Measurements from ENCODE around the gene S100A12. TPM values are rescaled to one million over a fixed set of nuclear protein-coding genes. Genes with fewer than 3 reads are reported as not detected.

S100A12 gene
- total RNA-seq, 4 donors from 2014 or later = 2.6 to 3.2 TPM; not detected in 2

DNA sequence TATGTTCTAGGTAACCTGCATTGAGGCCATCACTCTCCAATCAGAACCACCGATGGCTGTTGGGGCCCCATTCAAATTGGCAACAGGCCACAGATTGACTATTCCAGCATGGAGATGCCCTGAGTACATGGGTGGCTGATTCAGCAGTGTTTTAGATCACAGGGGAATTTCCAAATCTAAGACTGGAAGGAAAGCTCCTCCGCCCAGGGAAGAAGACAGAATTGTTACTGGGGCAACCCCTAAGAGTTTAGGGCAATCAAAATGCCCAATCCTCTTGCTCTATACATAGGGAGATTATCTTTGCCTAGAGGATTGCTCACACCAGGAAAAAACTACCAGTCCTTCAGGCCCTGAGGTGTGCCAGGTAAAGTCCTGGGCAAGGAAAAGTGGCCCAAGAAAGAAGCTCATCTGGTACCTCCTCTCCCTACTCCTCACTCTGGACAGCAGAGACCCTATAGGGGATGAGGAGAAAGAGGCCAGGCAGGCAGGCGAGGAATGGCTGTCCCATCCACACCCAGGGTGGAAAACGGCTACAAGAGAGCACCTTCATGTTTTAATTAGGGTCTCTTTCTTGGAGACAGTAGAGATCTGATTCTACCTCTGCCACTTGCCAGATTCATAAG, 9.6 kb upstream of the S100A12 start:
- Histone ChIP-seq H3K36me3 (no peaks in the 10 kb centered on the region), H3K9me3 (no peaks in the 10 kb centered on the region), H3K27me3 (no peaks in the 10 kb centered on the region), H3K4me3 (no peak overlapping the region), H3K27ac (no peak overlapping the region), H3K4me1 (no peaks in the 10 kb centered on the region)
- no peak for DNase-seq
- intact Hi-C loops (cut with DNase I; ENCODE audit: low total_unique reads) = no loop called here
- no peak for TF ChIP-seq POLR2A (IDR thresholded peaks at IDR 0.05)
- TF ChIP-seq, protein P1, sequence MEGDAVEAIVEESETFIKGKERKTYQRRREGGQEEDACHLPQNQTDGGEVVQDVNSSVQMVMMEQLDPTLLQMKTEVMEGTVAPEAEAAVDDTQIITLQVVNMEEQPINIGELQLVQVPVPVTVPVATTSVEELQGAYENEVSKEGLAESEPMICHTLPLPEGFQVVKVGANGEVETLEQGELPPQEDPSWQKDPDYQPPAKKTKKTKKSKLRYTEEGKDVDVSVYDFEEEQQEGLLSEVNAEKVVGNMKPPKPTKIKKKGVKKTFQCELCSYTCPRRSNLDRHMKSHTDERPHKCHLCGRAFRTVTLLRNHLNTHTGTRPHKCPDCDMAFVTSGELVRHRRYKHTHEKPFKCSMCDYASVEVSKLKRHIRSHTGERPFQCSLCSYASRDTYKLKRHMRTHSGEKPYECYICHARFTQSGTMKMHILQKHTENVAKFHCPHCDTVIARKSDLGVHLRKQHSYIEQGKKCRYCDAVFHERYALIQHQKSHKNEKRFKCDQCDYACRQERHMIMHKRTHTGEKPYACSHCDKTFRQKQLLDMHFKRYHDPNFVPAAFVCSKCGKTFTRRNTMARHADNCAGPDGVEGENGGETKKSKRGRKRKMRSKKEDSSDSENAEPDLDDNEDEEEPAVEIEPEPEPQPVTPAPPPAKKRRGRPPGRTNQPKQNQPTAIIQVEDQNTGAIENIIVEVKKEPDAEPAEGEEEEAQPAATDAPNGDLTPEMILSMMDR (IDR thresholded peaks at IDR 0.05) = no peak

DNA sequence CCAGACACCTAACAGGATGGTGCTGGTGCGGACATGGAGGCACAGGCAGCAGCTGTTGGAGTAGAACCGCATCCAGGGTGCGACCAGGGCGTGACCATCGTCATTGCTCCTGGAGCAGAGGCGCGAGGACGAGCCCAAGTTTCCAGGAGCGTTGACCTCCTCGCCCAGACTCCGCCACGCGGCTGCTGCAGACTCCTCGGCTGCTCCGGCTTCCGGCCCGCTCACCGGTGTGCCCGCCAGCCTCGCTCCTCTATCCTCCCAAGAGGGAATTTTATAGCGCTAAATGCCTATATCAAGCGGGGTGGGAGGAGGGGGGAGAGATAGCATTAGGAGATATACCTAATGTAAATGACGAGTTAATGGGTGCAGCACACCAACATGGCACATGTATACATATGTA, 5.3 kb upstream of the S100A12 start:
- TF ChIP-seq POLR2A (IDR thresholded peaks at IDR 0.05) = no peak
- TF ChIP-seq, protein P1 (IDR thresholded peaks at IDR 0.05) = no peak
- H3K27me3 ChIP-seq = no peaks in the 10 kb centered on the region
- no peaks in the 10 kb centered on the region for H3K9me3 ChIP-seq
- no peak overlapping the region for H3K27ac ChIP-seq
- H3K4me1 ChIP-seq = no peaks in the 10 kb centered on the region
- no peak for DNase-seq
- no peak overlapping the region for H3K4me3 ChIP-seq
- intact Hi-C loops (cut with DNase I; ENCODE audit: low total_unique reads) = no loop called here
- H3K36me3 ChIP-seq = no peaks in the 10 kb centered on the region

DNA sequence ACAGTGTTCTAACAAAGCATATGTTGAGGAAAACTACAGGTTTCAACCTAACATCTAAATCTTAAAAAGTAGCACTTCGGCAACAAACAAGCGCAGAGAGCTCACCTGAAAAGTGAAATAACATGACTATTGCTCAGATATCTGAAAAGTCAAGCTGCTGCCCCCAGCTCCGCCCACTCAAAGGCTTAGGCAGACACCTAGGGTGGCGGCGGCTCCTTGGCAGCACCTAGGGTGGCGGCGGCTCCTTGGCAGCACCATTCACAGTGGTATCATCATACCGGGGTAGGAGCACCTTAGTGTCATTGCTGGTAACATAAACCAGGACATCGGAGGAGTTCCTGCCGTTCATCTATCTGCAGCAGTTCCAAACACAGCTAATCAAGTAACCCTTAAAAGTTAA, 4.2 kb upstream of the S100A12 start:
- H3K4me1 ChIP-seq = no peaks in the 10 kb centered on the region
- TF ChIP-seq POLR2A (IDR thresholded peaks at IDR 0.05) = no peak
- TF ChIP-seq, protein P1 (IDR thresholded peaks at IDR 0.05) = no peak
- no peaks in the 10 kb centered on the region for H3K27me3 ChIP-seq
- no peak overlapping the region for H3K27ac ChIP-seq
- no peaks in the 10 kb centered on the region for H3K36me3 ChIP-seq
- intact Hi-C loops (cut with DNase I; ENCODE audit: low total_unique reads) = no loop called here
- DNase-seq = no peak
- H3K9me3 ChIP-seq = no peaks in the 10 kb centered on the region
- no peak overlapping the region for H3K4me3 ChIP-seq

DNA sequence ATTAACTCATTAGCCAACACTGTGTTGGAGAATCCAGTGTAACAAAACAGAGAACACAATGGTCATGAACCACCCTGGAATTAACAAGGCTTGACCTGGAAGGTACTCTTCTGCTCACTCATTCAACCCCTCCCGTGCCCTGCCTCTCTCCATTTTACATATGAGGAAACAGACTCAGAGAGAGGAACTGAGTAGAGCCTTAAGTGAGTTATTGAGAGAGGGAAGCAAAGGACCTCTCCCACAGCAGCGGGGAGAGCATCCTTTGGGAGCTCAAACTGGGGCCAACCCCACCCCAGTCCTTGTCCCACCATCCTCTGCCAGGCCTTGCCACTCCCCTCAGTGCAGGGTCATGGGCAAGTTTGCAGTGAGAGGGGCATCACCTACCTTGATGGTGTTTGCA, 1.4 kb downstream of the S100A12 start:
- TF ChIP-seq POLR2A (IDR thresholded peaks at IDR 0.05) = no peak
- TF ChIP-seq, protein P1 (IDR thresholded peaks at IDR 0.05) = no peak
- H3K27ac ChIP-seq = no peak overlapping the region
- intact Hi-C loops (cut with DNase I; ENCODE audit: low total_unique reads) = no loop called here

DNA sequence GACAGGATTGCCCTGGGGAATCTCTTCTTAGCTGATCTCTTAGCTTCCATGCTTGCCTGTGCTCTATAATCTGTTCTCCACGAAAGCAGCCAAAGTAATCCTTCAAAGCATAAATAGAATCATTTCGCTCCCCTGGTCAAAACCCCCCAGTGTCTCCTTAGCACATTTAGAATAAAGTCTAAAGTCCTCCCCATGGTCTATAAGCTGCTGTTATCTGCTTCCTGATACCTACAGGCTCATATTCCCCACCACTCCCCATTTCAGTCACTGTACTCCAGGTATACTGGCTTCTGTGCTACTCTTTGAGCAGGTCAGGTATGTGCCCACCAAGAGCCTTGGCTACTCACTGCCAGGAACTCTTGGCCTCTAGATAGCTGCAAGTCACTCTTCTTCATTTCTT, 2.9 kb downstream of the S100A12 start:
- no peak for DNase-seq
- H3K4me1 ChIP-seq = no peaks in the 10 kb centered on the region
- H3K27me3 ChIP-seq = no peaks in the 10 kb centered on the region
- no peaks in the 10 kb centered on the region for H3K36me3 ChIP-seq
- intact Hi-C loops (cut with DNase I; ENCODE audit: low total_unique reads) = no loop called here
- H3K9me3 ChIP-seq = no peaks in the 10 kb centered on the region
- H3K27ac ChIP-seq = no peak overlapping the region
- no peak overlapping the region for H3K4me3 ChIP-seq
- TF ChIP-seq, protein P1 (IDR thresholded peaks at IDR 0.05) = no peak
- no peak for TF ChIP-seq POLR2A (IDR thresholded peaks at IDR 0.05)

More for the DNA sequence above, 1.4 kb downstream of the S100A12 start:
- Histone ChIP-seq H3K9me3 (no peaks in the 10 kb centered on the region), H3K4me1 (no peaks in the 10 kb centered on the region), H3K4me3 (no peak overlapping the region), H3K27me3 (no peaks in the 10 kb centered on the region), H3K36me3 (no peaks in the 10 kb centered on the region)
- no peak for DNase-seq
